ENCODE data around the gene CMTM7.

DNA sequence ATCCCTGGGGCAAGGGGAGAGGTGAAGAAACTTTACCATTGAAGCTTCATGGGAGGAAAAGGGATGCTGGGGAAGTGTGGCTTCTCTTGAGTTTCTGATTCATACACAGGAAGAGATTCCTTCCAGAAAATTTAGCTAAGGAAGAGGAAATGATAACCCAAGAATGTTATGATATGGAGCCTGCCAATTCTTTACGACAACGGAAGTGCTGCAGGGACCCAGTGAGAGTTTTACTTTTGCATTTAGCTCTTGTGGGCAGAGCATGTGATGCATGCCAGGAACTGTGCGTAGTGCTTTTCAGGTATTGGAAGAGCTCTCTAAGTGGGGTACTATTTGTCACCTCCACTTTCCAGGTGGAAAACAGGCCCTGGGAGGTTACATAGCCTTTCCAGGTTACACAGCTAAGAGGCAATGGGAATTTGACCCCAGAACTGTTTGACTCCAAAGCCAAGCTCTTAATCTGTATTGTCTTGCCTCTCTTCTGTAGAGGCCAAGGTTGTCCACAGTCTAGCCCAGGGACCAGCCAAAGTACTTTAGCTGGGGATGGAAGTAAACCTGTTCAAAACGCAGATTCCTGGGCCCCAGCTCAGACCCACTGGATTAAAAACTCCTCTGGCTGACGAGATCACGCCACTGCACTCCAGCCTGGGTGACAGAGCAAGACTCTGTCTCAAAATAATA, 23.0 kb downstream of the CMTM7 start:
- TF ChIP-seq POLR2AphosphoS5 (IDR thresholded peaks at IDR 0.05; ENCODE audit: insufficient read depth in 1 of 2, low read depth in 1 of 2) = peak in 1 of 2 donors; percentile 60
- TF ChIP-seq CTCF (IDR thresholded peaks at IDR 0.05) = no peak
